ENCODE measurements around the gene GAPVD1.

The GAPVD1 gene

DNA sequence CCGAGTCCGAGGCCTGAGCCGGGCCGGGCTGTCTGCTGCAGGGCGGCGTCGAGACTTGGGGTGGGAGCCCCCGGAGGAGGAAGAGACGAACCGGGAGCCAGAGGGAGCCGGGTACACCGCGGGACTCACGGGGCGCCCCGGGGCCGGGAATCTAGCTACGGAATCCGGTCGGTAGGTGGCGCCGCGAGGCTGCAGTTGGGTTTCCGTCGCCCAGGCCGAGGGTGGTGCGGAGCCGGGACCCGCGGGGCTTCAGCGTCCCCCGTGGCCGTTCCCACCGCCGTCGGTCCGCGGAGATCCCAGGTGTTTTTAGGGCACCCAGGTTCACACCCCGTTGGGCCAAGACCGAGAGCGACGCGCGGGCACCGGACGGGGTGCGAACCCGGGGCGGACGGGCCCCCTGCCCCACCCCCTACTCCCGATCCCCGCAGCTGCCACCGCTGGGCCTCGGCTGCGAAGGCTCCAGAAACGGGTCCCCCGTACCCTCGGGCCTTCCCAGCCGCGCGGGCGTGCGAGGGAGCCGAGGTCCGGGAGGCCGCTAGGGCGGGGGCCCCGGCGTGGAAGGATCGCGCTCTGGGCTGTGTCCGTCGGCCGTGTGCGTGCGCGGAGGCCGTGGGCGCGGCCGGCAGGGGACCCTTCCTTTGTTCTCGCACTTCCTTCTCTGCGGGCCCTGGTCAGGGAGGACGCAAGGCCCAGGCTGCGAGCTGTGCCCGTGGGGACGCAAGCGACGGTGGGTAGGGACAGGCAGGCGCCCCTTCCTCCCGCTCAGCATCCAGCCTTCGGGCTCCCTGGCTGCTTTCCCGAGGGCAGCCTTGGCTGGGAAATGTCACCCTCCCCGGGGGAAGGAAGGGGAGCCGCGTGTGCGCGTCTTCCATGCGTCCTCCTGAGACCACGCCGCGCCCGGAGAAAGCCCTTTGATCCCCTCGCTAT, 146.6 kb downstream of the GAPVD1 start:
- peak; percentile 96 for DNase-seq

- no peak for DNase-seq
Observed at GRCh38 chr9:125409217-125409636, 147.6 kb downstream of the GAPVD1 start.

DNA sequence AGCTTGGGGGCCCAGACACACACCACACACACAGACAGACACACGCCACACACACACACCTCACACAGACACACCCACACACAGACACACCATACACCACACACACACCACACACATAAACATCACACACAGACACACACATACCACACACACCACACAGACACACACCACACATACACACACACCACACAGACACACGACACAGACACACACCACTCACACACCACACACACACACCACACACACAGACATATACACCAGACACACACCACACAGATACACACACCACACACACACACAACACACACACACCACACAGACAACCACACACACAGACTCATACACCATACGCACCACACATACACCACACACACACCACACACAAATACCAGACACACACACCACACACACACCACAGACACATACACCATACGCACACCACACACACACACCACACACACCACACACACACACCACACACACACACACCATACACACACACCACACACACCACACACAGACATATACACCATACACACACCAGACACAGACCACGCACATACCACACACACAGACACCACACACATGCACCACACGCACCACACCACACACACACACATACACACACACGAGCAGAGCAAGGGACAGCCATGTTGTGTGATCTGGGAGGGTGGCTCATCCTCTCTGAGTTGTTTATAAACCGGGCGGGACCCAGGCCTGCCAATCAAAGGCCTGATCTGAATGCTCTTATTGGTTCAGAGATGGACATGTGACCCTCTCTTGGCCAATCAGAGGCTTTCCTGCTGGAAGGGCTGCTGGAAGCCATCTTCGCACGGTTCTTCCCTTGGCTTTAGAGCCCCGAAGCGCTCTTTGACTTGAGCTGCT, 148.3 kb downstream of the GAPVD1 start:
- no peak for DNase-seq

GRCh38 chr9:125410522-125410894, 148.9 kb downstream of the GAPVD1 start:
- no peak for DNase-seq

DNA sequence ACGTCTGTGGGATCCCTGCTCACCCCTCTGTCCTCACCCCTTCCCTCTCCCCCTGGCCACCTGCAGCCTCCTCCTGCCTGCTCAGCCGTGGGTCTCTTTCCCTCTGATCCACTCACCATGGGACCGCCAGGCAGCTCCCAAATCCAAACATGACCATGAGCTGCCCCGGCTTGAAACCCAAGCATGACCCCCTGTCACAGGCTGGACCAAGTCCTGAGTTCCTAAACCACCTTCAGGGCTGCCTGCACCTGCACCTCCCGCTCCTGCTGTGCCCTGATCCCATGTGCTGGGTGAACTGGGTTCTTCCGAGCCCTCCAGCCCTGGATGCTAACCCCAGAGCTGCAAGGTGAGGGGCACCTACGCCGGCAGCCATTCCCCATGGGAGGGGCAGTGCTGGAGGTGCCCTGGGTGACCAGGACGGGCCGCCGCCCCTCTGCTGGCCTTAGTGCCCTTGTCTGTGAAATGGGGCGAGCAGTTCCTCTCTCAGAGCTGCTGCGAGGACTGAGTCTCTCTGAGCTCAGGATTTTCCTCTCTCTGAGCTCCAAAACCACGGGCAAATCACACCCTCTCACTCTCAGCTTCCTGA, 149.6 kb downstream of the GAPVD1 start:
- DNase-seq, result no peak

GRCh38 chr9:125412166-125412565, 150.5 kb downstream of the GAPVD1 start:
- DNase-seq, result no peak

DNA sequence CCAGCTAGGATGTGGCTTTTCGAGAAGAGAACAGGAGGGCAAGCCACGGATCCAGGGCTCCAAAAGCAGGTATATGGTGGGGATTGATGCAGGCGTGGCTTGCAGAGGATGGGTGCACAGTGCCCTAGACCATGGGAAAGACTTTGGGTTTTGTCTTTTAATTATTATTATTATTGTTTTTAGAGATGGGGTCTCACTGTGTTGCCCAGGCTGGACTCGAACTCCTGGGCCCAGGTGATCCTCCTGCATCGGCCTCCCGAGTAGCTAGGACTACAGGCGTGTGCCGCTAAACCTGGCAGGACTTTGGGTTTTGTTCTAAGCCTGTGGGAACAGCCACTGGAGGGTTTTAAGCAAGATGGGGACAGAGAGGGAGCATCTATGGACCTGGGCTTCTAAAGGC, 152.0 kb downstream of the GAPVD1 start:
- DNase-seq, result no peak

- no peak for DNase-seq
Observed at GRCh38 chr9:125415583-125416460, 154.2 kb downstream of the GAPVD1 start.

DNA sequence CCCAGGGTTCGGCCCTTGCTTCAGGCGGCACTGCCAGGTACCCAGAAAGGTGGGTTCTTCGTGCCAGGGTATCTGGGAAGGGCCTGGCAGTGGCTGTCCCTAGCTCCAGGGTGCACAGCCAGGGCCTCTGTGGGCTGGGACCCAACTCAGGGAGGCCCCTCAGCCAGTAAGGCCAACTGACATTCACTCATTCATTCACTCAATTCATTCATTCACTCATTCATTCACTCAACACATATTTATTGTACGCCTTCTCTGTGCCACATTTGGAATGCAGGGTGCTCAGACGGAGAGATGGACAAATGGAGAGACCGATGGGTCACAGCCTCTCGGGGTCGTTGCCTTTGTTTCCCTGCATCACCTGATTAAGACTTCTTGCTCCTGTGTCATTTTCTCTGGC, 154.9 kb downstream of the GAPVD1 start:
- no peak for DNase-seq

All from 8988T (cell line).